ENCODE results near the gene GLG1.
"Not testable (repeated sequence)": the region's sequence is repeated elsewhere in the genome, so short reads cannot be mapped to it uniquely, and the experiment has no call there.

The GLG1 gene

GRCh38 chr16:74443624-74444346 lies 163.1 kb downstream of the GLG1 start:
- not testable (repeated sequence) for DNase-seq (ENCODE audit: low read depth)

DNA sequence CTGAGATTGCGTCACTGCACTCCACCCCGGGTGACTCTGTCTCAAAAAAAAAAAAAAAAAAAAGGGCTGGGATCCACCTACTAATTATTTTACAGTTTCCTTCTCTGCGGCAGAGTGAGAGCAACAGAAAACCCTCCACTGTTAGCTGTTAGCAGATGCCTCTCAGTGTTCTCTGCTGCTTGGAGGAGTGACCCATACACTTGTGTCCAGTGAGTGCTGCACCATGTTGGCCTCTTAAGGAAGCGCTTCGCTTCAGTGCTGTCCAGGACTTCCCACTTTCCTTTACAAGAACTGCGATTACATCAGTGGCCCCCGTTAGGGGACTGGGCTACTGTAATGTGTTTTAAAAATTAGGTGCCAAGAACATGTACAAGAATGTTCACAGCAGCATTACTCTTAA lies 167.2 kb downstream of the GLG1 start:
- DNase-seq (ENCODE audit: low read depth), result no peak

- no peak for DNase-seq (ENCODE audit: low read depth)
These were observed 168.4 kb downstream of the GLG1 start for GRCh38 chr16:74438492-74438979.

- DNase-seq (ENCODE audit: low read depth), result no peak
These were observed 175.4 kb downstream of the GLG1 start for GRCh38 chr16:74431516-74431915.

DNA sequence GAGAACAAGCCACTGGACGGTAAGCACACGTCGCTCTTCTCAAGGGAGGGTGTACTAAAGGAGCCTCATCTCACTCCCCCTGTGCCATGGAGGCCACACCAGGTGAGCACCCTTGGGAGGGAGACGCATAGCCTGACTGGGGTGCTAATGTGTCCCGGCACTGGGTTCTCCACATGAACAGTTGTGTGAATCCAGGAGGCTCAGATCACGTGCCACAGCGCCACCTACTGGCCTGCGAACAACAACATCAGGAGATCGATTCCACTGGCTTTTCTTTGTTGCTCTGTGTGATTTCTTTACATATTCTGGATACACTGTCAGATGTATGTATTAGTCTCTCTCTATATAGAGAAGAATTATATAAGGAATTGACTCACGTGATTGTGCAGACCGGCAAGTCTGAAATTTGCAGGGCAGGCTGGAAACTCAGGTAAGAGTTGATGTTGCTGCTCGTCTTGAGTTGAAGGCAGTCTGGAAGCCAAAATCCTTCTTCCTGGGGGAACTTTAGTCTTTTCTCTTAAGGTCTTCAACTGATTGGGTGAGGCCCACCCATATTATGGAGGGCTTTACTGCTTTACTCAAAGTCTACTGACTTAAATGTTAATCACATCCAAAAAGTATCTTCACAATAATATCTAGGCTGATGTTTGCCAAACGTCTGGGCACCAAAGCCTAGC lies 176.7 kb downstream of the GLG1 start:
- not testable (repeated sequence) for DNase-seq (ENCODE audit: low read depth)

- DNase-seq (ENCODE audit: low read depth), result not testable (repeated sequence)
These were observed 178.4 kb downstream of the GLG1 start for GRCh38 chr16:74428493-74428892.

- DNase-seq (ENCODE audit: low read depth), result not testable (repeated sequence)
These were observed 181.2 kb downstream of the GLG1 start for GRCh38 chr16:74425751-74426150.

DNA sequence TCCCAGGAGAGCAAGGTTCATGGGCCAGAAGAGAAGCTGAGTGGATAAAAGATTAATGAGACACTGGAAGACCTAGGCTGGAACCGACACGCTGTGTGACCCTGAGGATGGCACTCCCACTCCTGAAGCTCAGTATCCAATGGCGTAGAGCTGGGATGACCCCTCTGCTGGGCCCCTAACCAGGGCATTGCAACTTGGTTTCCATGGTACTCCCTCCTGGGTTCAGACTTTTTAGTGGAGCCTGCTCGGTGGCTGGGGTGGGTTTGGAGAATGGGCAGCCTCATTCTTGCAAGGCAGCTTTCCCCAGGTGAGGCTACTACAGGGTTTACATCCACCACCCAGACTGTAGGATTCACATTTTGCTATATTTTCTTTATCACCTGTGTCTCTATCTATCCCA lies 183.2 kb downstream of the GLG1 start:
- DNase-seq (ENCODE audit: low read depth), result not testable (repeated sequence)

- DNase-seq (ENCODE audit: low read depth), result not testable (repeated sequence)
These were observed 184.8 kb downstream of the GLG1 start for GRCh38 chr16:74422086-74422485.

- not testable (repeated sequence) for DNase-seq (ENCODE audit: low read depth)
These were observed 185.5 kb downstream of the GLG1 start for GRCh38 chr16:74421482-74421785.

DNA sequence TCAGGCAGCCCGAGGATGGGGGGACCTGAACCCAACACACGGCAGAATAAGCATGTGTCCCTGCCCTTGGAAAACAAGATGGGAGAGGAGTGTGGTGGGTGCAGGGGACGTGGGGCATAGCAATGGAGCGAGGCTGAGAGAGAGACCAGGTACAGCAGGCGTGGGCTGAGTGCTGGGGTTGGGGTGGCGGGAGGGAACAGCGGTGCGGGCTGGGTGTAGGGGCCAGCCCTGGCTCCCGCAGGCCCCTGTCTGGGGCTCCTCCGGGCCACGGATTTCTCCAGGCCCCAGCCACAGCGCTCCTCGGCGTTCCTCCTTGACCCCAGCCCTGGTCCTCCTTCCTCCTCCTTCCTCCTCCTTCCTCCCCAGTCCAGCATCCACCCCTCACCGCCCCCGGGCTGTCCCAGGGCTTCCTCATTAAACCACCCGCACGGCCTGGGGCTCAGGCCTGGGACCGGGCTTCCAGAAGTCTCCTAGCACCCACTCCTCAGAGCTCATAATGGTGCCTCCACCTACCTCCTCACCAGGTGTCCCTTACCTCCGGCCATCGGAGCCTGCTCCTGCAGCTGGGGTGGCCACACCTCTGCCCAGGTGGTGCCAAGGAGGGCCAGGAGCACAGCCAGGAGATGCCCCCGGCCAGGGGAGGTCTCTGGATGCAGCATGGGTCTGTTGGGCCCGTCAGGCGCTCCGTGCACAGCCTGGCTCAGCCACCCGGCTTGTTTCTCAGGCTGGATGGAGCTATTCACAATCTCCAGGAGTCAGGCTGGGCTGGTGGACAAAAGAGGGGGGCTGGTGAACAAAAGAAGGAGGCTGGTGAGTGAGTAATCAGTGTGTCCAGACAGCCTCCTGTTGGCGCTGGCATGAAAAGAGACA lies 186.1 kb downstream of the GLG1 start, which contains the start of gene CLEC18B:
Gene CLEC18B, minus strand, starts transcription at position 867 of the 870 bp plus-strand sequence. Its CDS starts 208 bp downstream, at position 659.
- DNase-seq (ENCODE audit: low read depth), result not testable (repeated sequence)

DNA sequence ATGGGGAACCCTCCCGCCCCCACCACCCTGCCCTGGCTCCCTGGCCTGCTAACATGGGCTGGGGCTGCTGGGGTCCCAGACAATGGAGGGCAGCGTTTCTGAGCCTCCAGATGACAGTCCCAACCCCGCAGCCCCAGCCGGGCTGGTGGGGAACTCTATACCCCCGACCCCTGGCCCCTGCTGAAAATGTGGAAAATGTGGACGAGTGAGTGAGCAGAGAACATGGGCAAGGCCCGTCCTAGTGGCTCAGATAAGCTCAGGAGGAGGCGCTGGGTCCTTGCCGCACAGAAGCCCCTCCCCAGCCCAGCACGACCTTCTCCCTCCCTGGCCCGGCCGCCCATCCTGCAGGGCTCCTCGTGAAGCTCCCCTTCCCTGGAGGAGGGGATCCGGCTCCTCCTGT lies 187.1 kb downstream of the GLG1 start:
- DNase-seq (ENCODE audit: low read depth), result not testable (repeated sequence)

GRCh38 chr16:74417897-74418296 lies 189.0 kb downstream of the GLG1 start:
- DNase-seq (ENCODE audit: low read depth), result not testable (repeated sequence)

GRCh38 chr16:74413920-74414319 lies 193.0 kb downstream of the GLG1 start:
- DNase-seq (ENCODE audit: low read depth), result not testable (repeated sequence)

DNA sequence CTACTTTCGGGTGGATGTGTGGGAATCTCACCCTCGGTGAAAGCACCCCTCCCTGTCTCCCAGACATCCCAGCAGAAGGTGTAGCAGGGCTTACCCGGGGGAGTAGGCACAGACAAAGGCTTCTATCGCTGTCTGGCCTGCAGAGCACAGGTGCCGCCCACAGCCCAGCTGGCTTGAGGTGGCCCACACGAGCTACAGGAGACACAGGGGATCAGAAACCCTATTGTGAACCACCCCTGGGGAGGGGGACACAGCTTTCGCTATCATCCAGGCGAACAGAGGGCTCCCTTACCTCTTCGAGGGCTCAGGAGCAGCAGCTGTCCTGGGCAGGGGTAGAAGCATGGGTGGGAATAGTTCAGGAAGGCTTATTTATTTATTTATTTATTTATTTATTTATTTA lies 193.4 kb downstream of the GLG1 start:
- not testable (repeated sequence) for DNase-seq (ENCODE audit: low read depth)

DNA sequence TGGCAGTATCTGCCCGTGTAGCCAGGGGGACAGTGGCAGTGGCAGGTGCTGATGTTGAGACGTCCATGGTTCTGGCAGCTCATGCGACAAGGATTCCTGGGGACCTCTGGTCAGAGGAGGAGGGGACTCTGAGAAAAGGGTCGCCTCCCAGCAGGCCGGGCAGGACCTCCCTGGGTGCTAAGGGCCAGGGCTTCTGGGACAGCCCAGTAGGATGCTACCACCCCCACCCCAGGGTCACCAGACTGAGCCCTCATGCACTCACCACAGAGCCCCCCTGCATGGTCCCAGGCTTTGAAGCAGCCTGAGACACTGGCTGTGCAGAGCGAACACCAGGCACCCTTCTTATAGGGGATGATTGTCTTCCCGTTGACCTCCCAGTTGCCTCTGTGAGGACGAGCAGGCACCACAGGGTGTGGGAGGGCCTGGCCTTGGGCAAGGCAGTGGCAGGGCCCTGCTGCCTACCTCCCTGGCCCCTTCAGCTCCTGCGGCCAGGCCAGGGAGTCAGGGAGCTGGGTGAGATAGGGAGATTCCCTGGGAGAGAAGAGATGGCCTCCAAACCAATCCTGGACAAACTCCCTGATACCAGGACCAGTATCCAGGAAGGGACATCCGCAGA lies 194.0 kb downstream of the GLG1 start:
- DNase-seq (ENCODE audit: low read depth), result not testable (repeated sequence)

DNA sequence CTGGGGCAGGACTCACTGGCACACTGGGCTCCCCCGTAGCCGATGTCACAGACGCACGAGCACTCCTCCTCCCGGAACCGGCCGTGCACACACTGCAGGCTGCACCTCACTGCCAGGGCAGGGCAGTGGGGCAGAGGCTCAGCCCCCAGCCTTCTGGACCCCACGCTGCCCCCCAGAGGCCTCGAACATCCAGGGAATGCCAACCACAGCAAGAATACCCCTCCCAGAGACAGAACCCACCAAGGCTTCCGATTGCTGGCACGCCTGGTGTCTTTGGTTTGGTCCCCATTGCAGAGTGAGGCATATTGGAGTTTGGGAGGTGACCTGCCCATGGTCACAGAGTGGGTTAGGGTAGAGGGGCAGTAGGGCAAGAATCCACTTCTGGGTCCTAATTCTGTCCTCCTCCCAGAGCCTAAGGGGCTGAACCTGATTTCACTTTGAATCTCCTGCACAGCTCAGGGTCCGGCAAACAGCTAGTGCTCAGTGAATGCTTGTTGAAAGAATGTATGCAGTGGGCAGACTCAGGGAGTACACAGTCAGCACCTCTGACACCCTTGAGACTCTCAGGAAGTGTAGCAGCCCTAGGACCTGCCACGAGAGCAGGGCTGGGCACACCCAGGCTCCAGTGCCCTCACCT lies 194.7 kb downstream of the GLG1 start:
- not testable (repeated sequence) for DNase-seq (ENCODE audit: low read depth)

GRCh38 chr16:74410981-74411380 lies 195.9 kb downstream of the GLG1 start:
- DNase-seq (ENCODE audit: low read depth), result not testable (repeated sequence)

- DNase-seq (ENCODE audit: low read depth), result not testable (repeated sequence)
These were observed 196.6 kb downstream of the GLG1 start for GRCh38 chr16:74410057-74410957.
